NT2/D1 (cell line): Measurements from ENCODE around the gene LSP1.

Source experiments
- SUZ12 ChIP-seq: IDR thresholded peaks from 2 replicates; pipeline ENCODE4 v1.6.1; 2011; ENCODE audit not compliant: insufficient read length, insufficient read depth; ENCODE audit errors: extremely low read depth
- YY1 ChIP-seq: IDR thresholded peaks from 2 replicates; pipeline ENCODE4 v1.6.1; 2011; ENCODE audit not compliant: insufficient read length, insufficient read depth
- ZNF274 ChIP-seq: IDR thresholded peaks from 2 replicates; pipeline ENCODE4 v1.6.1; 2011; ENCODE audit warnings: mild to moderate bottlenecking, low read depth, low read length

DNA sequence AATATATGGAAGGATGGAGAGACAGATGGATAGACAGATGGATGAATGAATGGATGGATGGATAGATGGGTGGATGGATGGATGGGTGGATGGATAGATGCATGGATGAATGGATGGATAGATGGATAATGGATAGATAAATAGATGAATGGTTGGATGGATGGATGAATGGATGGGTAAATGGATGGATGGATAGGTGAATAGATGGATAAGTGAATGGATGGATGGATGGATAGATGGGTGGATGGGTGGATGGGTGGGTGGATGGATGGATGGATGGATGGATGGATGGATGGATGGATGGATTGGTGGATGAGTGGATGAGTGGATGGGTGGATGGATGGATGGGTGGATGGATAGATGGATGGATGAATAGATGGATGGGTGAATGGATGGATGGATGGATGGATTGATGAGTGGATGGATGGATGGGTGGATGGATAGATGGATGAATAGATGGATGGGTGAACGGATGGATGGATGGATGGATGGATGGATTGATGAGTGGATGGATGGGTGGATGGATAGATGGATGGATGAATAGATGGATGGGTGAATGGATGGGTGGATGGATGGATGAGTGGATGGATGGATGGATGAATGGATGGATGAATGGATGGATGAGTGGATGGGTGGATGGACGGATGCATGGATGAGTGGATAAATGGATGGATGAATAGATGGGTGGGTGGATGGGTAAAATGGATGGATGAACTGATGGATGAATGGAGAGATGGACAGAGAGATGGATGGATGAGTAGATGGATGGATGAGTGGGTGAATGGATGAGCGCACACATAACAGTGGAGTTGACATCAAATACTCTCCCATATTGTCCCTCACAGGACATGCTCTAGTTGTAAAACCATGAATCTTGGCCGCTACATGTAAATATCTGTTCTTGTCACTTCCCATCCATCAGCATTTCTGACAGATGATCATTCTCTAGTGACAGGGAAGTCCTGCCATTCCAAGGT is 8.8 kb downstream of the LSP1 start:
- TF ChIP-seq YY1 = no peak
- TF ChIP-seq ZNF274 = no peak
- TF ChIP-seq SUZ12 = no peak
